ENCODE results near the gene NUAK2. TPM values are rescaled to one million over a fixed set of nuclear protein-coding genes. Genes with fewer than 3 reads are reported as not detected.

NUAK2 gene
- total and polyA plus RNA-seq, 2 of the 4 experiments (the other 2 are of a cell fraction) = 7.2 to 17.6 TPM

DNA sequence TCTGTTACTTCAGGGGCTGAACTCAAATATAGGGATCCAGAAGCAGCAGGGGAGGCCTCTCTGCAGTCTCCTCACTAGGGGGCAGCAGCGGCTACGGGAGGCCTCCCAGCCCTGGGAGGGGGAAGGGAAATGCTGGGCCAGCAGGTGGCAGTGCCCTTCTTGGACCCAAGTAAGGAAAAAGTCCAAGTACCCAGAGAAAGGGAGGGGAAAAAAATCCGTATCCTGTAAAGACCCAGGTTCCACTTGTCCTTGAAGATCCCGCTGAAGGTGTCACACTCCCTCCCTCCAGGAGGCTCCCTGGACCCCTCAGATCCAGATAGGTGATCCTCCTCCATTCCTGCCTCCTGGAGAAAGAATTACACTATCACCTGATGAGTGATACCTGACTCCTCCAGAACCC lies 14.1 kb upstream of the NUAK2 start:
- dilution Hi-C loops (cut with HindIII; ENCODE audit: low sequenced_read_pairs, unreplicated experiment) (no loop called here), in situ Hi-C loops (cut with MboI; ENCODE audit: low sequenced_read_pairs) (loop anchor here (5.0 to 10.0 kb wide), 2 partner anchors 187 to 351 kb away; no protein-coding TSS in a partner anchor), intact Hi-C loops (cut with micrococcal nuclease) (loop anchor here (1.0 kb wide), 2 partner anchors 150 to 189 kb away; no protein-coding TSS in a partner anchor)
- H3K18ac ChIP-seq (ENCODE audit: low read depth, low read length) = no peak overlapping the region
- H3K4me1 ChIP-seq (ENCODE audit: control insufficient read depth, insufficient read depth, low read length) = no peaks in the 10 kb centered on the region
- H4K8ac ChIP-seq (ENCODE audit: low read depth in 2 of 2, low read length in 2 of 2) = no peak overlapping the region
- DNase-seq (peak; percentile 62), ATAC-seq (ENCODE audit: low read depth) (peak; percentile 95)
- no peak overlapping the region for H3K56ac ChIP-seq (ENCODE audit: extremely low read depth, insufficient read depth, low read length)
- no peak overlapping the region for H4K5ac ChIP-seq (ENCODE audit: low read depth, low read length)
- no peaks in the 10 kb centered on the region for H3K36me3 ChIP-seq (ENCODE audit: control insufficient read depth, insufficient read depth, low read length)
- no peak overlapping the region for H2BK5ac ChIP-seq (ENCODE audit: low read depth, low read length, poor library complexity, severe bottlenecking)
- H3K4ac ChIP-seq (ENCODE audit: low read depth, low read length) = no peak overlapping the region
- no peak overlapping the region for H2AK9ac ChIP-seq (replicated peaks; ENCODE audit: low read depth, low read length, poor library complexity)
- no peak overlapping the region for H2BK20ac ChIP-seq (ENCODE audit: low read depth, low read length)
- H4K20me1 ChIP-seq (ENCODE audit: insufficient read depth, low read length) = no peaks in the 10 kb centered on the region; the same call in 1 of the 2 replicates
- no peaks in the 10 kb centered on the region for H3K9me3 ChIP-seq (ENCODE audit: control insufficient read depth, insufficient read depth, low read length)
- TF ChIP-seq NFE2L2 (IDR thresholded peaks at IDR 0.05; ENCODE audit: low read depth, low read length) = no peak
- TF ChIP-seq CEBPB (IDR thresholded peaks at IDR 0.05; ENCODE audit: low read depth, low read length) = no peak
- TF ChIP-seq SMC3 (IDR thresholded peaks at IDR 0.05; ENCODE audit: low read depth, low read length) = peak; percentile 93
- peak; percentile 90 for TF ChIP-seq RAD21 (IDR thresholded peaks at IDR 0.05; ENCODE audit: low read length)
- TF ChIP-seq RCOR1 (IDR thresholded peaks at IDR 0.05; ENCODE audit: insufficient replicate concordance, low read length) = peak; percentile 35
- TF ChIP-seq MAZ (IDR thresholded peaks at IDR 0.05; ENCODE audit: borderline replicate concordance, low read depth, low read length) = peak; percentile 40; the same call in 1 of the 2 replicates
- TF ChIP-seq, protein P1, sequence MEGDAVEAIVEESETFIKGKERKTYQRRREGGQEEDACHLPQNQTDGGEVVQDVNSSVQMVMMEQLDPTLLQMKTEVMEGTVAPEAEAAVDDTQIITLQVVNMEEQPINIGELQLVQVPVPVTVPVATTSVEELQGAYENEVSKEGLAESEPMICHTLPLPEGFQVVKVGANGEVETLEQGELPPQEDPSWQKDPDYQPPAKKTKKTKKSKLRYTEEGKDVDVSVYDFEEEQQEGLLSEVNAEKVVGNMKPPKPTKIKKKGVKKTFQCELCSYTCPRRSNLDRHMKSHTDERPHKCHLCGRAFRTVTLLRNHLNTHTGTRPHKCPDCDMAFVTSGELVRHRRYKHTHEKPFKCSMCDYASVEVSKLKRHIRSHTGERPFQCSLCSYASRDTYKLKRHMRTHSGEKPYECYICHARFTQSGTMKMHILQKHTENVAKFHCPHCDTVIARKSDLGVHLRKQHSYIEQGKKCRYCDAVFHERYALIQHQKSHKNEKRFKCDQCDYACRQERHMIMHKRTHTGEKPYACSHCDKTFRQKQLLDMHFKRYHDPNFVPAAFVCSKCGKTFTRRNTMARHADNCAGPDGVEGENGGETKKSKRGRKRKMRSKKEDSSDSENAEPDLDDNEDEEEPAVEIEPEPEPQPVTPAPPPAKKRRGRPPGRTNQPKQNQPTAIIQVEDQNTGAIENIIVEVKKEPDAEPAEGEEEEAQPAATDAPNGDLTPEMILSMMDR (conservative IDR thresholded peaks at IDR 0.05; ENCODE audit: low read depth, low read length) = peak; percentile 99
- TF ChIP-seq MAFK (IDR thresholded peaks at IDR 0.05; ENCODE audit: low read depth, low read length) = no peak
- CTCF ChIA-PET = interaction anchor here (0.6 to 3.0 kb wide), 10 partner anchors 10 to 226 kb away, joined by 3 to 14 read pairs (median 4); no protein-coding TSS in a partner anchor
- no CpG with 5 or more reads among the region's 4 CpGs for WGBS, 2 experiments (ENCODE audit: extremely low coverage in 2 of 2, insufficient read length in 1 of 2)
- no peak overlapping the region for H3K4me3 ChIP-seq (ENCODE audit: insufficient read depth, low read depth, low read length)
- no peak overlapping the region for H2BK120ac ChIP-seq (ENCODE audit: low read depth, low read length)
- peaks cover 69% of the 10 kb centered on the region for H3K27me3 ChIP-seq (ENCODE audit: control insufficient read depth, insufficient read depth, low read length)
- H4K91ac ChIP-seq (ENCODE audit: insufficient read depth, low read depth, low read length) = no peak overlapping the region
- H2AK5ac ChIP-seq (ENCODE audit: low read depth, low read length) = no peak overlapping the region
- H3K9ac ChIP-seq (ENCODE audit: low read depth, low read length) = no peak overlapping the region
- H3K9me1 ChIP-seq (ENCODE audit: insufficient read depth, low read length) = no peaks in the 10 kb centered on the region
- no peak overlapping the region for H3K27ac ChIP-seq (ENCODE audit: insufficient read depth, low read length)
- no TSS peak for BruUV-seq (replicated peaks)
- no peak overlapping the region for H2BK15ac ChIP-seq (ENCODE audit: low read depth, low read length)
- no peak overlapping the region for H3K4me2 ChIP-seq (ENCODE audit: low read depth, low read length)
- no peak overlapping the region for H3K23ac ChIP-seq (ENCODE audit: low read depth, low read length)
- POLR2A ChIA-PET (ENCODE audit: unreplicated experiment) = no interaction called here
- H3K14ac ChIP-seq (replicated peaks; ENCODE audit: low read depth, low read length) = no peak overlapping the region
- no peaks in the 10 kb centered on the region for H3K79me1 ChIP-seq (ENCODE audit: low read depth in 1 of 2, low read length in 2 of 2)
- H2AFZ ChIP-seq (replicated peaks; ENCODE audit: low read length, poor library complexity) = no peak overlapping the region
